HL-60 (cell line): ENCODE measurements around the gene CDC42BPB.

Source experiments
- GABPA ChIP-seq: IDR thresholded peaks from 2 replicates; pipeline ENCODE4 v1.6.1; 2012; ENCODE audit warnings: low read depth
- POLR2AphosphoS5 ChIP-seq: IDR thresholded peaks from 2 replicates; pipeline ENCODE4 v1.6.1; 2012; ENCODE audit warnings: low read depth
- SPI1 ChIP-seq: IDR thresholded peaks from 2 replicates; pipeline ENCODE4 v1.6.1; 2012; ENCODE audit warnings: low read depth, mild to moderate bottlenecking, borderline replicate concordance
- TF ChIP-seq, protein P1 (sequence below): IDR thresholded peaks from one replicate; pipeline ENCODE4 v1.5.1; 2011; ENCODE audit warnings: low read length, control low read depth, inconsistent platforms; ENCODE audit not compliant: insufficient read depth
- TF ChIP-seq, protein P2 (sequence below): IDR thresholded peaks from 2 replicates; pipeline ENCODE4 v1.6.1; 2012; ENCODE audit warnings: low read depth; ENCODE audit not compliant: insufficient replicate concordance

DNA sequence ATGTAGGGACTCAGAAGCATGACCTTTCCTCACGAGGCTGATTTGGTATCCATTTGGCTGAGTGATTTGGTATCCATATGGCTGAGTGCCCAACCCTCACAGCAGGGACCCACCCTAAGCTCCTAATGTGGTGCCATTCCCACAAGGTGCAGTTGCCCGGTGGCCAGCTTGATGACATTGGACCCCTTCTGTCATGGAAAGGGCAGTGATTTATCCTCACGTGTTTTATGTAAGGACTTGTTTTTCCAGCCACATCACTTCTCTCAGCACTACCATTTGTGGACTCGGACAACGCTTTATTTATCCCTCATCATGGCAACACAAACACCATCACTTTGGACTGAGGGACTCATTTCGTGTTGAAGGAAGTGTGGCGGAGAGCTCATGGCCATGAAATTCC lies 8.5 kb upstream of the CDC42BPB start:
- TF ChIP-seq POLR2AphosphoS5 (no peak), SPI1 (no peak), GABPA (no peak)
- TF ChIP-seq, protein P1, sequence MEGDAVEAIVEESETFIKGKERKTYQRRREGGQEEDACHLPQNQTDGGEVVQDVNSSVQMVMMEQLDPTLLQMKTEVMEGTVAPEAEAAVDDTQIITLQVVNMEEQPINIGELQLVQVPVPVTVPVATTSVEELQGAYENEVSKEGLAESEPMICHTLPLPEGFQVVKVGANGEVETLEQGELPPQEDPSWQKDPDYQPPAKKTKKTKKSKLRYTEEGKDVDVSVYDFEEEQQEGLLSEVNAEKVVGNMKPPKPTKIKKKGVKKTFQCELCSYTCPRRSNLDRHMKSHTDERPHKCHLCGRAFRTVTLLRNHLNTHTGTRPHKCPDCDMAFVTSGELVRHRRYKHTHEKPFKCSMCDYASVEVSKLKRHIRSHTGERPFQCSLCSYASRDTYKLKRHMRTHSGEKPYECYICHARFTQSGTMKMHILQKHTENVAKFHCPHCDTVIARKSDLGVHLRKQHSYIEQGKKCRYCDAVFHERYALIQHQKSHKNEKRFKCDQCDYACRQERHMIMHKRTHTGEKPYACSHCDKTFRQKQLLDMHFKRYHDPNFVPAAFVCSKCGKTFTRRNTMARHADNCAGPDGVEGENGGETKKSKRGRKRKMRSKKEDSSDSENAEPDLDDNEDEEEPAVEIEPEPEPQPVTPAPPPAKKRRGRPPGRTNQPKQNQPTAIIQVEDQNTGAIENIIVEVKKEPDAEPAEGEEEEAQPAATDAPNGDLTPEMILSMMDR = no peak
- TF ChIP-seq, protein P2, sequence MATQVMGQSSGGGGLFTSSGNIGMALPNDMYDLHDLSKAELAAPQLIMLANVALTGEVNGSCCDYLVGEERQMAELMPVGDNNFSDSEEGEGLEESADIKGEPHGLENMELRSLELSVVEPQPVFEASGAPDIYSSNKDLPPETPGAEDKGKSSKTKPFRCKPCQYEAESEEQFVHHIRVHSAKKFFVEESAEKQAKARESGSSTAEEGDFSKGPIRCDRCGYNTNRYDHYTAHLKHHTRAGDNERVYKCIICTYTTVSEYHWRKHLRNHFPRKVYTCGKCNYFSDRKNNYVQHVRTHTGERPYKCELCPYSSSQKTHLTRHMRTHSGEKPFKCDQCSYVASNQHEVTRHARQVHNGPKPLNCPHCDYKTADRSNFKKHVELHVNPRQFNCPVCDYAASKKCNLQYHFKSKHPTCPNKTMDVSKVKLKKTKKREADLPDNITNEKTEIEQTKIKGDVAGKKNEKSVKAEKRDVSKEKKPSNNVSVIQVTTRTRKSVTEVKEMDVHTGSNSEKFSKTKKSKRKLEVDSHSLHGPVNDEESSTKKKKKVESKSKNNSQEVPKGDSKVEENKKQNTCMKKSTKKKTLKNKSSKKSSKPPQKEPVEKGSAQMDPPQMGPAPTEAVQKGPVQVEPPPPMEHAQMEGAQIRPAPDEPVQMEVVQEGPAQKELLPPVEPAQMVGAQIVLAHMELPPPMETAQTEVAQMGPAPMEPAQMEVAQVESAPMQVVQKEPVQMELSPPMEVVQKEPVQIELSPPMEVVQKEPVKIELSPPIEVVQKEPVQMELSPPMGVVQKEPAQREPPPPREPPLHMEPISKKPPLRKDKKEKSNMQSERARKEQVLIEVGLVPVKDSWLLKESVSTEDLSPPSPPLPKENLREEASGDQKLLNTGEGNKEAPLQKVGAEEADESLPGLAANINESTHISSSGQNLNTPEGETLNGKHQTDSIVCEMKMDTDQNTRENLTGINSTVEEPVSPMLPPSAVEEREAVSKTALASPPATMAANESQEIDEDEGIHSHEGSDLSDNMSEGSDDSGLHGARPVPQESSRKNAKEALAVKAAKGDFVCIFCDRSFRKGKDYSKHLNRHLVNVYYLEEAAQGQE = no peak
